ENCODE data around the gene FIGNL1. TPM values are rescaled to one million over a fixed set of nuclear protein-coding genes. Genes with fewer than 3 reads are reported as not detected.

FIGNL1 gene
- total and polyA plus RNA-seq, 12 donors, result 4.0 to 14.7 (median 7.8) TPM

DNA sequence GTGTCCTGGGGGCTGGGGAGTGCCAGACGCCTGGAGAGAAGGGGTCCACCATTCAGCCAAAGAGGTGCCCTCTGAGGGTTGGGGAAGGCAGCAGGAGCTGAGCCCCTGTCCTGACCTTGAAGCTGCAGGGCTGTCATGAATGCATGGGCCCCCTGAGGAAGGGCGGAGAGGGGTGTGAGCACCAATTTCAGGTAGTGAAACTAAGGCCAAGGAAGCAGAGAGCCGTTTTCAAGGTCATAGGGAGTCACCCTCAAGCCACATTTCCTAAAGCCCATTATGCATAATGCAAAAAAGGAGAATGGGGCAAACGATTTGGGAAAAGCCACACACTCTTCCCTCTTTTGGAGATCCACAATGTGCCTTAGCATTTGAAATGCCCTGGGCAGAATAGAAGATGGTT, 37.2 kb downstream of the FIGNL1 start:
- Histone ChIP-seq H3K36me3 (replicated peaks in 1 of 2) (no peaks in the 10 kb centered on the region), H3K27me3 (no peaks in the 10 kb centered on the region), H3K4me3 (no peak overlapping the region), H3K9me3 (replicated peaks in 1 of 3) (no peaks in the 10 kb centered on the region), H3K27ac (no peak overlapping the region), H3K4me1 (replicated peaks in 1 of 2) (no peaks in the 10 kb centered on the region)
- WGBS, 4 donors, result 42 to 62% (median 51%) methylated on average over 4 of the region's 4 CpGs
- no peak for DNase-seq
- intact Hi-C loops (cut with DNase I), result loop anchor here (5.0 to 10.0 kb wide), 2 partner anchors 201 to 318 kb away; partner anchors contain the start of gene ZPBP (in 1 of the 2)
- TF ChIP-seq, protein P1, sequence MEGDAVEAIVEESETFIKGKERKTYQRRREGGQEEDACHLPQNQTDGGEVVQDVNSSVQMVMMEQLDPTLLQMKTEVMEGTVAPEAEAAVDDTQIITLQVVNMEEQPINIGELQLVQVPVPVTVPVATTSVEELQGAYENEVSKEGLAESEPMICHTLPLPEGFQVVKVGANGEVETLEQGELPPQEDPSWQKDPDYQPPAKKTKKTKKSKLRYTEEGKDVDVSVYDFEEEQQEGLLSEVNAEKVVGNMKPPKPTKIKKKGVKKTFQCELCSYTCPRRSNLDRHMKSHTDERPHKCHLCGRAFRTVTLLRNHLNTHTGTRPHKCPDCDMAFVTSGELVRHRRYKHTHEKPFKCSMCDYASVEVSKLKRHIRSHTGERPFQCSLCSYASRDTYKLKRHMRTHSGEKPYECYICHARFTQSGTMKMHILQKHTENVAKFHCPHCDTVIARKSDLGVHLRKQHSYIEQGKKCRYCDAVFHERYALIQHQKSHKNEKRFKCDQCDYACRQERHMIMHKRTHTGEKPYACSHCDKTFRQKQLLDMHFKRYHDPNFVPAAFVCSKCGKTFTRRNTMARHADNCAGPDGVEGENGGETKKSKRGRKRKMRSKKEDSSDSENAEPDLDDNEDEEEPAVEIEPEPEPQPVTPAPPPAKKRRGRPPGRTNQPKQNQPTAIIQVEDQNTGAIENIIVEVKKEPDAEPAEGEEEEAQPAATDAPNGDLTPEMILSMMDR (IDR thresholded peaks at IDR 0.05), result no peak
- no peak for TF ChIP-seq POLR2A (IDR thresholded peaks at IDR 0.05)

- 82 to 93% (median 87%) methylated on average over 6 of the region's 6 CpGs for WGBS, 4 donors
- TF ChIP-seq, protein P1 (IDR thresholded peaks at IDR 0.05), result no peak
- no peak for TF ChIP-seq POLR2A (IDR thresholded peaks at IDR 0.05)
These were observed 38.8 kb downstream of the FIGNL1 start for GRCh38 chr7:50411332-50411731.

DNA sequence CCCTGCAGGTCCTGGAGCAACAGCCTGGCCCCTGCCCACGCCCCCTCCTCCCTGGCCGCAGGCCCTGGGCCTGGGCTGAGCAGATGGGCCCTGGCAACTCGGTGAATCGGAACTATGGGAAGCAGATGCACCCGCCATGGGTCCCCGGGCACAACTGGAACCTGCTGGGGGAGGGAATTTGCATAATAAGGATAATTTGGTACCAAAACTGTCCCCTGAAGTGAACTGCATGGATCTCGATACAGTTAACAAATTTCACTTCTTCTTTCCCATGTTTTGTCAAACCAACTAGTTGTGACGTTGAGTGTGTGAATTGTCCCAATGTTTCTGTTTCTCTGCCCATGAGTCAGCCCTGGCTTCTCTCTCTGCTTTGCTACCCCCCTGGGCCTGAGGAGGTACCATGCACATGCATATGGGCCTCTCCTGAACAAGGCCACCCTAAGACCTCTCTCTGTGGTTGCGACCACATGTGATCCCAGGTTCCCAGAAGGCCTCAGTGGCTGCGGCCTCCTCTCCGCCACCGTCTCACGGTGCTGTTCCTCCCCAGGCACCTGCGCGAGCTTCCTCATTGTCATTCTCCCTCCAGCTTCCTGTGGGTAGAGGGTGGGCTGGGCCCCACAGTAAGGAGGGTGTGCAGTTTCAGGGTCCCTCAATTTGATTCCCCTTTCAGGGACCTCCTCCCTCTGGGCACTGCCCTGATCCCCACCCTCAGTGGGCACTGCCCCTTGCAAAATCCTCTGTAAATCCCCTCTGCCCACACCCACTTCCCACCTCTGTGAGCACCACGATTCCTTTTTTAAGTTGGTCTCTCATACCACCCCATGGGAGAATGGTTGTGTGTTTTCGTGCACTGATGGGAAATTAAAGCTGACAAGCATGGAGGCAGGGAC, 40.0 kb downstream of the FIGNL1 start:
- H3K4me1 ChIP-seq (replicated peaks in 1 of 2), result no peaks in the 10 kb centered on the region
- intact Hi-C loops (cut with DNase I), result loop anchor here (5.0 to 10.0 kb wide), 2 partner anchors 198 to 315 kb away; partner anchors contain the start of gene ZPBP (in 1 of the 2)
- WGBS, 4 donors, result 70 to 82% (median 74%) methylated on average over 15 to 17 of the region's 17 CpGs

More at GRCh38 chr7:50411332-50411731, 38.8 kb downstream of the FIGNL1 start:
- no peak overlapping the region for H3K27ac ChIP-seq
- no peak for DNase-seq
- H3K36me3 ChIP-seq (replicated peaks in 1 of 2), result no peaks in the 10 kb centered on the region
- H3K9me3 ChIP-seq (replicated peaks in 1 of 3), result no peaks in the 10 kb centered on the region
- no peaks in the 10 kb centered on the region for H3K4me1 ChIP-seq (replicated peaks in 1 of 2)
- intact Hi-C loops (cut with DNase I), result loop anchor here (5.0 to 10.0 kb wide), 2 partner anchors 199 to 317 kb away; partner anchors contain the start of gene ZPBP (in 1 of the 2)
- H3K4me3 ChIP-seq, result no peak overlapping the region
- no peaks in the 10 kb centered on the region for H3K27me3 ChIP-seq

DNA sequence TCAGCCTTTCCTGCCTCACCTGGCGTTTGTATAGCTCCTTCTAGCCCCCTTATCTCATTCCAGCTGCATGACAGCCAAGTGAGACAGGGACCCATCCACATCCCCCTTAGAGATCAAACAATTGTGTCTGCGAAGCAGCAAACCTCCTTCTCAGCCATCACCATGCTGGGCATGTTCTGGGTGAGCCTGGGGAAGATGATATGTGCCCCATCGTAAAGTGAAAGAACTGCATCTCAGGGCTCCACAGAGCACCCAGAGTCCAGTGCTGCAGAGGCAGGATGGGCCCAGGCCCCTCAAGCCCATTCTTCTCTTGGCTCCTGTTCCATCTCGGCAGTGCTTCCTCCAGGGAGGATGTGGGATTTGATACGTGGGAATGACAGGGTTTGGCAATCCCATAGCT, 43.2 kb downstream of the FIGNL1 start:
- intact Hi-C loops (cut with DNase I), result no loop called here
- Histone ChIP-seq H3K36me3 (replicated peaks in 1 of 2) (no peaks in the 10 kb centered on the region), H3K4me3 (no peak overlapping the region), H3K9me3 (replicated peaks in 1 of 3) (no peaks in the 10 kb centered on the region), H3K4me1 (replicated peaks in 1 of 2) (no peaks in the 10 kb centered on the region), H3K27me3 (no peaks in the 10 kb centered on the region), H3K27ac (no peak overlapping the region)
- no peak for DNase-seq
- 56 to 73% (median 64%) methylated on average over 4 to 5 of the region's 5 CpGs for WGBS, 4 donors
- TF ChIP-seq, protein P1 (IDR thresholded peaks at IDR 0.05), result no peak
- no peak for TF ChIP-seq POLR2A (IDR thresholded peaks at IDR 0.05)

More for the DNA sequence above, 40.0 kb downstream of the FIGNL1 start:
- TF ChIP-seq, protein P1 (IDR thresholded peaks at IDR 0.05), result no peak
- no peak for TF ChIP-seq POLR2A (IDR thresholded peaks at IDR 0.05)
- no peak for DNase-seq
- Histone ChIP-seq H3K9me3 (replicated peaks in 1 of 3) (no peaks in the 10 kb centered on the region), H3K27me3 (no peaks in the 10 kb centered on the region), H3K4me3 (no peak overlapping the region), H3K36me3 (replicated peaks in 1 of 2) (no peaks in the 10 kb centered on the region), H3K27ac (no peak overlapping the region)

Data from adrenal gland (tissue), 12 donors.